Activated T-cell treated with anti-CD3 and anti-CD28 coated beads, Interleukin-2, amount 50 U/mL, for 72 hours (primary cell): Measurements from ENCODE around the gene ASPHD1. TPM values are rescaled to one million over a fixed set of nuclear protein-coding genes. Genes with fewer than 3 reads are reported as not detected.

ENCODE experiments used
- ATAC-seq, 2 donors: fragments of 150-1000 bp; cut with Tn5 transposase; replicated peaks in 1 of 2; 2 replicates each; pipeline ENCODE4 v1.10.0; 2021; ENCODE audit warnings: moderate library complexity in 2 of 2, mild to moderate bottlenecking in 1 of 2
- DNase-seq, 2 donors: peaks; one replicate each; pipeline ENCODE4 v3.0.0; 2021 to 2022; ENCODE audit warnings: mixed read lengths in 1 of 2
- H3K27ac Mint-ChIP-seq: one replicate; pipeline ENCODE4 v1.8.0; 2022; ENCODE audit warnings: mild to moderate bottlenecking, moderate library complexity, mixed read lengths
- H3K27me3 Mint-ChIP-seq: one replicate; pipeline ENCODE4 v1.8.0; 2022; ENCODE audit warnings: low read depth, mixed read lengths
- H3K36me3 Mint-ChIP-seq, 2 donors: one replicate each; pipeline ENCODE4 v1.8.0; 2022; ENCODE audit warnings: mixed read lengths in 2 of 2, mild to moderate bottlenecking in 1 of 2; ENCODE audit not compliant: insufficient read depth in 2 of 2
- H3K4me1 Mint-ChIP-seq: one replicate; pipeline ENCODE4 v1.8.0; 2022; ENCODE audit warnings: low read depth, mixed read lengths
- H3K4me3 Mint-ChIP-seq, 2 donors: one replicate each; pipeline ENCODE4 v1.8.0; 2022; ENCODE audit warnings: mild to moderate bottlenecking in 2 of 2, mixed read lengths in 2 of 2, moderate library complexity in 2 of 2
- H3K9me3 Mint-ChIP-seq, 2 donors: one replicate each; pipeline ENCODE4 v1.8.0; 2022; ENCODE audit warnings: mixed read lengths in 2 of 2
- total RNA-seq, 2 donors: library from RNA; stranded (reverse); gene quantifications; one replicate each; pipeline ENCODE4 v1.2.3, GENCODE V29; 2022

ASPHD1 gene, protein sequence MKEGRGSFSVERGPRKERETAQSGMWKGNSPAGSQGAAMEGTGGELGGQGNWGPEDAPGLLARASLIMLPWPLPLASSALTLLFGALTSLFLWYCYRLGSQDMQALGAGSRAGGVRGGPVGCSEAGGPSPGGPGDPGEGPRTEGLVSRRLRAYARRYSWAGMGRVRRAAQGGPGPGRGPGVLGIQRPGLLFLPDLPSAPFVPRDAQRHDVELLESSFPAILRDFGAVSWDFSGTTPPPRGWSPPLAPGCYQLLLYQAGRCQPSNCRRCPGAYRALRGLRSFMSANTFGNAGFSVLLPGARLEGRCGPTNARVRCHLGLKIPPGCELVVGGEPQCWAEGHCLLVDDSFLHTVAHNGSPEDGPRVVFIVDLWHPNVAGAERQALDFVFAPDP
- under 1 TPM; 0.82 to 0.93 TPM for total RNA-seq

DNA sequence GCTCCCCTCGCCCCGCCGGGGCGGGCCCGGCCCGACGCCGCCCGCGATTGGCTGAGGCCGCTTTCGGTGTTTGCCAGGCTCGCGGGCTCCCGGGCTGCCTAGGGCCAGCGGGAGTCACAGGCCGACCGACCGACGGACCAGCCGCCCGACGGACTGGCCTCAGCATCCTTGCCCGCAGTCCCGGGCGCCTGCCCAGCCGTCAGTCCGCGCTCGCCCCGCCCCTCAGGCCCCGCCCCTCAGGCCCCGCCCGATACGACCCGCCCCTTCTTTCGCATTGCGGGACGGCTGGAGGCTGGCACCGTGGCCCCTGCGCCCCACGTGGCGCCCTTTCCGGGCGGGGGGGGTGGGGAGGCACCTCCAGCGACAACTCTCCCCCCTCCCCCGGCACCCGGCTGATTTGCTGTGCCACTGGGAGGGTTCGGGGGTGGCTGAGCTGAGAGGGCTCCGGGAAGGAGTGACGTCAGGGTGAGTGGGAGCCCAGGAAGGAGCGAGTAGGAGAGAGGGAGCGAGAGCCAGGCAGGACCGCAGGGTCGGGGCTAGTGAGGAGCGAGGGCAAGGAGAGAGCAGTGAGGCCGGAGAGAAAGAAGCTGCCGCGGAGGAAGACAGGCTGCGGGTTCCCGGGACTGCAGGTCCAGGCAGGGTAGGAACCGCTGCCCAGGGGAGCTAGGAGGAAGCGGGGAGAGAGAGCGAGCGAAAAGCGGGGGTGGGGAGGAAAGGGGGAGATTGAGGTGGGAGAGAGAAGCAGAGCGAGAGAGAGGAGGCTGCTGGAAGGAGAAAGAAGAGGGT lies at the start of gene ASPHD1:
ASPHD1 (plus strand) TSS at position 387 of the 786 bp plus-strand sequence. CDS start 484 bp downstream, outside the sequence.
- H3K9me3 Mint-ChIP-seq = no peaks in the 10 kb centered on the region
- DNase-seq (peak; percentile 84 to 86), ATAC-seq (peak; percentile 90)
- H3K27ac Mint-ChIP-seq = no peak within 1 kb of the TSS
- H3K4me3 Mint-ChIP-seq = peak within 1 kb of the TSS; percentile 78 to 91
- peaks cover 24% of the 10 kb centered on the region for H3K27me3 Mint-ChIP-seq
- H3K4me1 Mint-ChIP-seq = peaks cover 21% of the 10 kb centered on the region
- H3K36me3 Mint-ChIP-seq = no peaks in the 10 kb centered on the region

- Mint-ChIP-seq H3K36me3 (peaks cover 3 to 14% of the 10 kb centered on the region in 2 donors), H3K4me1 (peaks cover 8% of the 10 kb centered on the region), H3K9me3 (no peaks in the 10 kb centered on the region), H3K27me3 (no peaks in the 10 kb centered on the region), H3K4me3 (no peak overlapping the region), H3K27ac (no peak overlapping the region)
- ATAC-seq = no peak
- no peak for DNase-seq
Observed at GRCh38 chr16:29850998-29851397, 49.3 kb upstream of the ASPHD1 start.

- no peaks in the 10 kb centered on the region for H3K9me3 Mint-ChIP-seq
- peaks cover 8% of the 10 kb centered on the region for H3K4me1 Mint-ChIP-seq
- no peak overlapping the region for H3K27ac Mint-ChIP-seq
- ATAC-seq = no peak
- no peaks in the 10 kb centered on the region for H3K27me3 Mint-ChIP-seq
- DNase-seq = no peak
- no peak overlapping the region for H3K4me3 Mint-ChIP-seq
- H3K36me3 Mint-ChIP-seq = peaks cover 0 to 8% of the 10 kb centered on the region in 2 donors
Observed at GRCh38 chr16:29852654-29853053, 47.6 kb upstream of the ASPHD1 start.

- H3K4me1 Mint-ChIP-seq = no peaks in the 10 kb centered on the region
- DNase-seq (no peak), ATAC-seq (peak; percentile 36 to 49)
- no peak overlapping the region for H3K4me3 Mint-ChIP-seq
- no peaks in the 10 kb centered on the region for H3K27me3 Mint-ChIP-seq
- peaks cover 4 to 8% of the 10 kb centered on the region in 2 donors for H3K36me3 Mint-ChIP-seq
- no peak overlapping the region for H3K27ac Mint-ChIP-seq
- H3K9me3 Mint-ChIP-seq = no peaks in the 10 kb centered on the region
Observed at GRCh38 chr16:29854520-29855100, 45.7 kb upstream of the ASPHD1 start.

GRCh38 chr16:29857133-29857760 lies 43.0 kb upstream of the ASPHD1 start:
- ATAC-seq (peak in 1 of 2 donors; percentile 6), DNase-seq (no peak)
- Mint-ChIP-seq H3K27ac (no peak overlapping the region), H3K27me3 (no peaks in the 10 kb centered on the region), H3K4me3 (no peak overlapping the region), H3K9me3 (no peaks in the 10 kb centered on the region), H3K36me3 (peaks cover 4 to 10% of the 10 kb centered on the region in 2 donors), H3K4me1 (peaks cover 21% of the 10 kb centered on the region)

GRCh38 chr16:29858149-29858849 lies 42.0 kb upstream of the ASPHD1 start:
- Mint-ChIP-seq H3K4me1 (peaks cover 26% of the 10 kb centered on the region), H3K9me3 (no peaks in the 10 kb centered on the region), H3K27ac (no peak overlapping the region), H3K27me3 (no peaks in the 10 kb centered on the region), H3K4me3 (no peak overlapping the region), H3K36me3 (peaks cover 7 to 10% of the 10 kb centered on the region in 2 donors)
- ATAC-seq = no peak
- DNase-seq = no peak

DNA sequence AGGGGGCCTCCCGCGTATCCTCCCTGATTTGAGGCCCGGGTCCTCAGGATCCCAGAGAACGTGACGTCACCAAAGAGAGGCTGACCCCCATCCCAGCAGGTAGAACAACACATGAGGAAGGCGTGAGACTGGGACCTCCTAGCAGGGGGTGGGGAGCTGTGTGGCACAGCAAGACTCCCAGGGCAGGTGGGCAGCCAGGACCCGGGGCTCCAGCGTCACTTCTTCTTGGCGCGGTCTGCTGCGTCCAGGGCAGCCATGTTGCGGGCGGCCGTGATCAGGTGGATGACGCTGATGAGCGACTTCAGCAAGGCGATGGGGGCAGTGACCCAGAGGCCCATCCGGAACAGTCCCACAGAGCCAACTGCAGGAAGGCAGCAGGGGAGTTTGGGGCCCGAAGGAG lies 41.3 kb upstream of the ASPHD1 start:
- Mint-ChIP-seq H3K36me3 (peaks cover 7 to 10% of the 10 kb centered on the region in 2 donors), H3K27ac (no peak overlapping the region), H3K27me3 (no peaks in the 10 kb centered on the region), H3K9me3 (no peaks in the 10 kb centered on the region), H3K4me3 (no peak overlapping the region), H3K4me1 (peaks cover 30% of the 10 kb centered on the region)
- ATAC-seq (no peak), DNase-seq (no peak)

DNA sequence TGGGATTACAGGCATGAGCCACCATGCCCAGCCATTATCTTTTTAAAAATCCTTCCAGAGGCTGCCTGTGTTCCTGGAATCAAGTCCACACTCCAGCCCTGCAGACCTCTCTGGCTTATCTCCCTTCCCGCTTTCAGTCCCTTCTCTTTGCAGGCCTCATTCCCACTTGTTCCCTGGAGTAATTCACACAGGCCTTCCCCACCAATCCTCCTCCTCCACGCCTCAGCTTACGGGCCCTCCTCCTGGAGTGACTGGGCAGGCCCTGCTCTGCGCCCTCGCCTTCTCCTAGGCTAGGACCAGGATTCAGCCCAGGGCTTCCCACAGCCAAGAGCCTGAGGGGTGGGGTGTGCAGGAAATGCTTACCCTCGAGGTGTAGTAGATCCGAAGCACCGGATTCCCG lies 40.1 kb upstream of the ASPHD1 start:
- Mint-ChIP-seq H3K27me3 (no peaks in the 10 kb centered on the region), H3K9me3 (no peaks in the 10 kb centered on the region), H3K4me3 (no peak overlapping the region), H3K36me3 (peaks cover 7 to 10% of the 10 kb centered on the region in 2 donors), H3K4me1 (peaks cover 30% of the 10 kb centered on the region), H3K27ac (no peak overlapping the region)
- ATAC-seq (no peak), DNase-seq (no peak)

GRCh38 chr16:29862383-29862883 lies 37.9 kb upstream of the ASPHD1 start:
- peak overlapping the region; percentile 58 for H3K27ac Mint-ChIP-seq
- H3K4me1 Mint-ChIP-seq = peaks cover 30% of the 10 kb centered on the region
- no peaks in the 10 kb centered on the region for H3K27me3 Mint-ChIP-seq
- H3K36me3 Mint-ChIP-seq = peaks cover 7 to 10% of the 10 kb centered on the region in 2 donors
- DNase-seq = peak; percentile 30 to 37
- no peaks in the 10 kb centered on the region for H3K9me3 Mint-ChIP-seq
- H3K4me3 Mint-ChIP-seq = peak overlapping the region; percentile 90
- ATAC-seq = no peak

- DNase-seq (peak; percentile 92 to 95), ATAC-seq (peak; percentile 99)
- Mint-ChIP-seq H3K27ac (peak within 1 kb of the TSS; percentile 94), H3K9me3 (no peaks in the 10 kb centered on the region), H3K4me1 (peaks cover 30% of the 10 kb centered on the region), H3K36me3 (peaks cover 7 to 10% of the 10 kb centered on the region in 2 donors), H3K4me3 (peak within 1 kb of the TSS; percentile 90), H3K27me3 (no peaks in the 10 kb centered on the region)
Observed at GRCh38 chr16:29862884-29863668, 37.2 kb upstream of the ASPHD1 start, which contains the start of gene CDIPT. TSS of gene CDIPT (minus strand) at chr16:29863226. CDS start at chr16:29862857, 369 bp downstream.

DNA sequence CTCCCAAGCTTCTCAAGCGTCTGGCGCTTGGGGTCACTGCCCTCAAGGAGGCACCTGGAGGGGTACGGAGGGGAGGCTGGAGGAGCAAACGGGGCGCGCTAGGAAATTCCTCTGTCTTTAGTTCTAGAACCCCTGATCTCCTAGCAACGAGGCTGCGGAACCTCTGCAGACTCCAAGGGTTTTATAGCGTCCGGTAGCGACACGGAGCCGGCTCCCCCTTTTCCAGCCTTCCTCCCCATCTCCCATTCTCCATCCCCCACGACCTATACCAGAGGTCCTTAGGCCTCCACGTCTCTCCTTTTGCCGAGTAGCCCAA lies 36.7 kb upstream of the ASPHD1 start:
- no peak for DNase-seq
- H3K27me3 Mint-ChIP-seq = no peaks in the 10 kb centered on the region
- peaks cover 30% of the 10 kb centered on the region for H3K4me1 Mint-ChIP-seq
- H3K27ac Mint-ChIP-seq = no peak overlapping the region
- peaks cover 4 to 7% of the 10 kb centered on the region in 2 donors for H3K36me3 Mint-ChIP-seq
- H3K4me3 Mint-ChIP-seq = peak overlapping the region; percentile 90
- ATAC-seq = no peak
- H3K9me3 Mint-ChIP-seq = no peaks in the 10 kb centered on the region
